Naive B cell (primary cell): ENCODE results near the gene SKP2. TPM values are rescaled to one million over a fixed set of nuclear protein-coding genes. Genes with fewer than 3 reads are reported as not detected.
A peak's percentile ranks its signal among the peaks of the same experiment; 100 is the strongest.

Source experiments
- ATAC-seq, 2 donors: fragments of 150-1000 bp; cut with Tn5 transposase; 2 replicates each; pipeline ENCODE4 v1.10.0; 2021; ENCODE audit warnings: low read depth in 2 of 2, mild to moderate bottlenecking in 2 of 2, moderate library complexity in 2 of 2
- DNase-seq: peaks from one replicate; pipeline ENCODE4 v3.0.0; 2022
- H3K27ac Mint-ChIP-seq, 6 donors: one replicate each; pipeline ENCODE4 v1.8.0; 2020 to 2022; ENCODE audit warnings: mild to moderate bottlenecking in 6 of 6, mixed read lengths in 6 of 6, moderate library complexity in 5 of 6, inconsistent platforms in 2 of 6
- H3K27me3 Mint-ChIP-seq, 3 donors: one replicate each; pipeline ENCODE4 v1.8.0; 2021 to 2022; ENCODE audit warnings: mixed read lengths in 3 of 3, mild to moderate bottlenecking in 1 of 3
- H3K36me3 Mint-ChIP-seq, 2 donors: one replicate each; pipeline ENCODE4 v1.8.0; 2020 to 2022; ENCODE audit warnings: mixed read lengths in 2 of 2, inconsistent platforms in 1 of 2, mild to moderate bottlenecking in 1 of 2
- H3K4me1 Mint-ChIP-seq, 3 donors: one replicate each; pipeline ENCODE4 v1.8.0; 2020 to 2022; ENCODE audit warnings: mixed read lengths in 3 of 3, inconsistent platforms in 1 of 3, mild to moderate bottlenecking in 1 of 3, moderate library complexity in 1 of 3
- H3K4me3 Mint-ChIP-seq, 8 donors: one replicate each; pipeline ENCODE4 v1.8.0; 2020 to 2022; ENCODE audit warnings: mild to moderate bottlenecking in 8 of 8, mixed read lengths in 8 of 8, moderate library complexity in 8 of 8, inconsistent platforms in 2 of 8
- H3K9me3 Mint-ChIP-seq, 7 donors: one replicate each; pipeline ENCODE4 v1.8.0; 2020 to 2022; ENCODE audit warnings: mixed read lengths in 7 of 7, mild to moderate bottlenecking in 5 of 7, inconsistent platforms in 2 of 7, moderate library complexity in 1 of 7
- polyA plus RNA-seq, 6 donors: library from polyadenylated mRNA; unstranded; fragments of 300-500 nt; fragmentation: Illumina TruSeq; gene quantifications; one replicate each; pipeline ENCODE4 v1.2.3, GENCODE V29; 2021; ENCODE audit warnings: low read depth in 6 of 6

SKP2 gene
- polyA plus RNA-seq, 6 donors from 2014 or later, result 17.7 to 30.8 (median 24.5) TPM

- peak overlapping the region in 1 of 8 donors; percentile 25 for H3K4me3 Mint-ChIP-seq
- peaks cover 17 to 37% (median 30%) of the 10 kb centered on the region in 3 donors for H3K4me1 Mint-ChIP-seq
Observed at GRCh38 chr5:36147681-36148080, 4.2 kb upstream of the SKP2 start.

GRCh38 chr5:36150676-36151433 is 1.1 kb upstream of the SKP2 start:
- peaks cover 34 to 53% (median 48%) of the 10 kb centered on the region in 3 donors for H3K4me1 Mint-ChIP-seq
- H3K36me3 Mint-ChIP-seq, result peaks cover 8 to 12% of the 10 kb centered on the region in 2 donors
- ATAC-seq, result no peak
- peak overlapping the region; percentile 96 to 99 (median 98) for H3K4me3 Mint-ChIP-seq
- H3K27ac Mint-ChIP-seq, result peak overlapping the region; percentile 90 to 97 (median 96)
- no peaks in the 10 kb centered on the region for H3K9me3 Mint-ChIP-seq
- H3K27me3 Mint-ChIP-seq, result no peaks in the 10 kb centered on the region
- no peak for DNase-seq

More at GRCh38 chr5:36147681-36148080, 4.2 kb upstream of the SKP2 start:
- DNase-seq, result no peak
- no peak for ATAC-seq
- no peaks in the 10 kb centered on the region for H3K9me3 Mint-ChIP-seq
- H3K27ac Mint-ChIP-seq, result peak overlapping the region in 1 of 6 donors; percentile 50
- no peaks in the 10 kb centered on the region for H3K27me3 Mint-ChIP-seq
- H3K36me3 Mint-ChIP-seq, result no peaks in the 10 kb centered on the region

- no peak for DNase-seq
- Mint-ChIP-seq H3K4me3 (peak overlapping the region; percentile 96 to 99 (median 98)), H3K36me3 (peaks cover 12 to 16% of the 10 kb centered on the region in 2 donors), H3K27me3 (no peaks in the 10 kb centered on the region), H3K27ac (peak overlapping the region; percentile 64 to 97 (median 96)), H3K4me1 (peaks cover 42 to 62% (median 56%) of the 10 kb centered on the region in 3 donors), H3K9me3 (no peaks in the 10 kb centered on the region)
- no peak for ATAC-seq
Observed at GRCh38 chr5:36152324-36153297, 700 bp downstream of the SKP2 start.

DNA sequence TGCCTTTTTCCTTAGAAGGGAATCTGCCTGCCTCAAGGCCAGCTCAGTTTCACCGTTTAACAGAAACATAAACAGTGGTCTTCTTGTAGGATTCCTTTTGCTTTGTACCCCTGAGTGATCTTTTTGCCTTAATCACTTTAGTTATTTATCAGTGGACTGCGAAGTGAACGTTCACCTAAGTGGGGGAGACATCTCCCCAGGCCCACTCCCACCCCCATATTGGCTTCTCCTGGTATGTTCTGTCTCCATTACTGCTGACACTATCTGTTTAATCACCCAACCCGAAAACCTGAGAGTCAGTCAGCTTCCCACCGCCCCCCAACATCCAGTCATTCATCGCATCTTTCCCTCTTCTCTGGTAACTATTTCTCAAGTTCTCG is 1.4 kb downstream of the SKP2 start:
- Mint-ChIP-seq H3K4me1 (peaks cover 45 to 65% (median 54%) of the 10 kb centered on the region in 3 donors), H3K4me3 (peak overlapping the region in 7 of 8 donors; percentile 40 to 97 (median 74)), H3K27ac (peak overlapping the region in 1 of 6 donors; percentile 61), H3K9me3 (no peaks in the 10 kb centered on the region), H3K27me3 (no peaks in the 10 kb centered on the region), H3K36me3 (peaks cover 12 to 16% of the 10 kb centered on the region in 2 donors)
- DNase-seq, result no peak
- ATAC-seq, result no peak

DNA sequence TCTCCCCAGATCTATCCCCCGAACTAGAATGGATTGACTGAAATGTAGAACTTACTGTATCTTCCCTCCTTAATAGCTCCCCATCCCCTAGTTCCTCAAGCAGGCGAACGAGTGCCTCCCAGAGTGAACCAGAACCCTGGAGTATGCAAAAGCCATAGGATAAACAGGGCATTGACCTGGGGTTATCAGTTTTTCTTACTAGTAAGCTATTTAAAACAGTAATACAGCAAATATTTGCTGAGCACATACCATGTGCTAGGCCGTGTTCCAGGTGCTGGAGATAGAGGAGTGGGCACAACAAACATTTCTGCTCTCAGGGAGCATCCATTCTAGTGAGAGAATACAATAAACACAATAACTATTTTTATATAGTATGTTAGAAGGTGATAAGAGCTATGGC is 1.8 kb downstream of the SKP2 start:
- peak overlapping the region in 3 of 6 donors; percentile 15 to 61 (median 16) for H3K27ac Mint-ChIP-seq
- no peaks in the 10 kb centered on the region for H3K9me3 Mint-ChIP-seq
- H3K27me3 Mint-ChIP-seq, result no peaks in the 10 kb centered on the region
- H3K4me3 Mint-ChIP-seq, result peak overlapping the region in 7 of 8 donors; percentile 40 to 97 (median 58)
- peaks cover 17 to 20% of the 10 kb centered on the region in 2 donors for H3K36me3 Mint-ChIP-seq
- no peak for DNase-seq
- ATAC-seq, result no peak
- peaks cover 48 to 69% (median 58%) of the 10 kb centered on the region in 3 donors for H3K4me1 Mint-ChIP-seq

DNA sequence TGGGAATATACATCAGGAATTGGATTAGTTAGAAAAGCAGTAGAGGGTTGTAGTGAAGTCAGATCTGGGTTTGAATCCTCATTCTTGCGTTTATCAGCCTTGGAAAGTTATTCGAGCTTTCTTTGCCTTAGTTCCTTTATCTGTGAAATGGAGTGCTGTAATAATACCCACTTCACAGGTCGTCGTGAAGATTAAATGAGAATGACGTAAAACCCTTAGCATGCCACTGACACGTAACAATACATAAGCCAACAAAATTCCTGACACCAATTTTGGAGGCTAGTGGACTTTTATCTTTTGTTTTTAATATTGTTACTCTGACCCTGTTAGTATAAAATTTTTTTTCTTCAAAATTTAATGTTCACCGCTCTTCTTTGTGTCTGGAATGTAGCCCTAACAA is 3.4 kb downstream of the SKP2 start:
- H3K36me3 Mint-ChIP-seq, result peaks cover 29 to 31% of the 10 kb centered on the region in 2 donors
- H3K4me1 Mint-ChIP-seq, result peaks cover 54 to 60% (median 57%) of the 10 kb centered on the region in 3 donors
- no peaks in the 10 kb centered on the region for H3K9me3 Mint-ChIP-seq
- no peaks in the 10 kb centered on the region for H3K27me3 Mint-ChIP-seq
- no peak overlapping the region for H3K27ac Mint-ChIP-seq
- DNase-seq (no peak), ATAC-seq (no peak)
- no peak overlapping the region for H3K4me3 Mint-ChIP-seq

DNA sequence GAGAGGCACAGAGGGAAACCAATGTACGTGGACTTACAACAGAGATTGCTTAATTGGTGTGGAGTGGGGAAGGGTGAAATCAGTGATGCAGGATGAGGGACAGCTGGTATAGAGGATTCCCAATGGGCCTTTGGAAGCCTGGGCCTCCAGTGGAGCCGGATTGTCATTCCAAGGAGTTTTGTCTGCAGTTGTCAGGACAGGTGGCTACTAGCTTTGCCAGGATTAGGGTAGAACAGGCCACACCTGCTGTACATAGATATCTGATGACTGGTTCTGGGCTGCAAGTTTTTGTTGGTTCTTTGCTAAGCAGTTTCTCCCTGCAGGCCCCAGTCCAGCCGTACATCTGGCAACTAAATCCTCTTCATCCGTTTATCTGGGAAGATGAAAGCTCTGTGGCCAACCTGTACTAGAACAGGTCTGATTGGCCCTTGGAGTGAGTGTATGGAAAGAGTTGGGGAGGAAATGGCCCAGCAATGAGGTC is 4.2 kb downstream of the SKP2 start:
- peaks cover 46 to 51% (median 49%) of the 10 kb centered on the region in 3 donors for H3K4me1 Mint-ChIP-seq
- H3K27me3 Mint-ChIP-seq, result no peaks in the 10 kb centered on the region
- no peak for ATAC-seq
- no peak for DNase-seq
- no peaks in the 10 kb centered on the region for H3K9me3 Mint-ChIP-seq
- no peak overlapping the region for H3K4me3 Mint-ChIP-seq
- peaks cover 29 to 31% of the 10 kb centered on the region in 2 donors for H3K36me3 Mint-ChIP-seq
- H3K27ac Mint-ChIP-seq, result no peak overlapping the region

DNA sequence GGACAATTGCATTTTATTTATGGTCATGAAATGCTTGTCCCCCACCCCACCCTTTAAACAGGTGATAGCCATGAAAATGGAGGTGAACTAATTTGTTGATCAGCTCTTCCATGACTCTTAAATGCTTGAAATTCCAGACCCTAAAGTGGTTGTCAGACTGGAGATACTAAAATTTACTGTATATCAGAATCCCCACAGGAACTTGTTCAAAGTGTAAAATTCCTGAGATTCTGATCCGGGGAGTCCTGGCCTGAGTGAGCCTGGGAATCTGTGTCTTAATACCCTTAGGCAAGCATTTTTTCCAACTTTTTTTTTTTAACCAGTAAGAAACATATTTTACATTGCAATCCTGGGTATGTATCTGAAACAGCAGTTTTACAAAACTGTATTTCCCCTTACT is 4.7 kb downstream of the SKP2 start:
- Mint-ChIP-seq H3K27me3 (no peaks in the 10 kb centered on the region), H3K36me3 (peaks cover 30 to 36% of the 10 kb centered on the region in 2 donors), H3K4me3 (no peak overlapping the region), H3K27ac (no peak overlapping the region), H3K4me1 (peaks cover 45 to 49% (median 49%) of the 10 kb centered on the region in 3 donors), H3K9me3 (no peaks in the 10 kb centered on the region)
- ATAC-seq (no peak), DNase-seq (no peak)

DNA sequence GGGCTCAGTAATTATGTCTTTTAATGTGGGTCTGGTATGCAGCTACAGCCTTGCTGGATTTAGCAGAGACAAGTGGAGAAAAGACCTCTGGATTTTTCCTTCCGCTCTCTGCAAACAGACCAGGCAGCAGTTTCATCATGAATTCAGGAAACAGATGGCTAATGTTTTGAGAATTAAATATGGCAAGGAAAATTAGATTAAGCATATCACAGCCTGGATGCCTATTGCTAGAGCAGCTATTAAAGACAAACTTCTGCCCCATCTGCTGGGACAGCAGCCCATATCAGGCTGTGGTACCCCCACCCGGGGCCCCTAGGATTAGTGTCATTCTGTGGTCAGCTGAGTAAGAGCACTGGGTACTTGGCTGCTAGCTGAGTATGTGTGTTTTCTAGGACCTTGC is 6.2 kb downstream of the SKP2 start:
- Mint-ChIP-seq H3K4me3 (no peak overlapping the region), H3K4me1 (peaks cover 39 to 51% (median 44%) of the 10 kb centered on the region in 3 donors), H3K27me3 (no peaks in the 10 kb centered on the region), H3K36me3 (peaks cover 46 to 50% of the 10 kb centered on the region in 2 donors), H3K9me3 (no peaks in the 10 kb centered on the region), H3K27ac (no peak overlapping the region)
- ATAC-seq (no peak), DNase-seq (no peak)

- peaks cover 44 to 50% of the 10 kb centered on the region in 2 donors for H3K36me3 Mint-ChIP-seq
- no peak overlapping the region for H3K4me3 Mint-ChIP-seq
- peaks cover 25 to 49% (median 36%) of the 10 kb centered on the region in 3 donors for H3K4me1 Mint-ChIP-seq
- DNase-seq, result no peak
- H3K27ac Mint-ChIP-seq, result peak overlapping the region in 1 of 6 donors; percentile 7
- H3K9me3 Mint-ChIP-seq, result no peaks in the 10 kb centered on the region
- ATAC-seq, result no peak
- H3K27me3 Mint-ChIP-seq, result no peaks in the 10 kb centered on the region
Observed at GRCh38 chr5:36160617-36161016, 8.7 kb downstream of the SKP2 start.

GRCh38 chr5:36161361-36161760 is 9.4 kb downstream of the SKP2 start:
- ATAC-seq (no peak), DNase-seq (no peak)
- Mint-ChIP-seq H3K4me1 (peaks cover 20 to 43% (median 29%) of the 10 kb centered on the region in 3 donors), H3K4me3 (no peak overlapping the region), H3K36me3 (peaks cover 44 to 47% of the 10 kb centered on the region in 2 donors), H3K27ac (no peak overlapping the region), H3K9me3 (no peaks in the 10 kb centered on the region), H3K27me3 (no peaks in the 10 kb centered on the region)

DNA sequence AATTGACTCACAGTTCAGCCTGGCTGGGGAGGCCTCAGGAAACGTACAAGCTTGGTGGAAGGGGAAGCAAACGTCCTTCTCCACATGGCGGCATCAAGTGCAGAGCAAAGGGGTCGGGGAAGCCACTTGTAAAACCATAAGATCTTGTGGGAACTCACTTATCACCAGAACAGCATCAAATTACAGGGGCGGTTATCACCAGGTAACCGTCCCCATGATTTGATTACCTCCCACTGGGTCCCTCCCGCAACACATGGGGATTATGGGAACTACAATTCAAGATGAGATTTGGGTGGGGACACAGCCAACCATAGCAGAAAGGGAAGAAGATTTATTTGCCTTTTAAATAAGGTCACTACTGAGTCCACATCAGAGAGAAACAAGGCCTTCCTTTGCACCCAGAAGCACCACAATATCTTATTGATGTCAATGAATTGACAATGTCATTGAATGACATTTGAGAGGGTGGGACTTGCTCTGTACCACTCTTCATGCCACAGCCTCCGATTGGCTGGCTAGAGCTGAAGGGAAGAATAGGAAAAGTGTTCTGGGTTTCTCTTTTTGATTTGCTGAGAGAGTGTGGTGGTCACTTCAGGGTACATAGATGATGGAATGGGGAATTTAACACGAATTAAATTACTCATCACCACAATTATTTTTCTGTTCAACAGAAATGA is 11.0 kb downstream of the SKP2 start:
- peaks cover 56 to 57% of the 10 kb centered on the region in 2 donors for H3K36me3 Mint-ChIP-seq
- peak overlapping the region in 1 of 6 donors; percentile 47 for H3K27ac Mint-ChIP-seq

DNA sequence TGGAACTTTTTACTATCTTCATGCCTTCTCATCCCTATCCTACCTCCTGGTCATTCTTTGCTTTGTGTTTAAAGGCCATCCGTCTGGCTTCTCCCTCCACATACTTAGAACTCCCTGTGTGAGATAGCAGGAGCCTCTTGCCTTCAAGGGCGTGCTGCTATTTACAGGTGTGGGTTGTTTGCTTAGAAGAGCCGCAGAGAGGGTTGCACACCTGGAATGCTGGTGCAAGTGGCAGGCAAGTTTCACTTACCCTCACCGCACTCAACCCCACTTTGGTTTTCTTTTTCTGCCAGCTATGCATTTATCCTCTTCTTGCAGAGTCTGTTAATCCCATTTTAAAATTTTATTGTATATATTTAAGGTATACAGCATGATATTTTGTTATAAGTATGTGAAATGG is 12.6 kb downstream of the SKP2 start:
- peaks cover 7 to 27% (median 12%) of the 10 kb centered on the region in 3 donors for H3K4me1 Mint-ChIP-seq
- H3K27me3 Mint-ChIP-seq, result no peaks in the 10 kb centered on the region
- ATAC-seq (no peak), DNase-seq (no peak)
- no peak overlapping the region for H3K4me3 Mint-ChIP-seq
- H3K27ac Mint-ChIP-seq, result no peak overlapping the region
- H3K36me3 Mint-ChIP-seq, result peaks cover 51 to 55% of the 10 kb centered on the region in 2 donors
- no peaks in the 10 kb centered on the region for H3K9me3 Mint-ChIP-seq

More for the DNA sequence above, 11.0 kb downstream of the SKP2 start:
- DNase-seq (no peak), ATAC-seq (no peak)
- H3K27me3 Mint-ChIP-seq, result no peaks in the 10 kb centered on the region
- H3K4me1 Mint-ChIP-seq, result peaks cover 17 to 34% (median 18%) of the 10 kb centered on the region in 3 donors
- H3K4me3 Mint-ChIP-seq, result no peak overlapping the region
- no peaks in the 10 kb centered on the region for H3K9me3 Mint-ChIP-seq
